WTC11 (cell line): ENCODE results near the gene CAB39.

Experiments used
- JUN ChIP-seq: sonication (generic); formaldehyde crosslinking; IDR thresholded peaks from 2 replicates; pipeline ENCODE4 v1.8.0; 2023; ENCODE audit warnings: mild to moderate bottlenecking, missing genetic modification reagents
- MXD4 ChIP-seq: fragments of 250-450 bp; sonication (Bioruptor Pico); IDR thresholded peaks from 2 replicates; pipeline ENCODE4 v1.8.0; 2021; ENCODE audit warnings: mild to moderate bottlenecking, moderate library complexity, borderline replicate concordance
- SP1 ChIP-seq: sonication (generic); formaldehyde crosslinking; conservative IDR thresholded peaks from 2 replicates; pipeline ENCODE4 v1.8.1; 2022; ENCODE audit warnings: missing genetic modification reagents
- ZNF396 ChIP-seq: fragments of 250-450 bp; sonication (Bioruptor Pico); IDR thresholded peaks from 2 replicates; pipeline ENCODE4 v1.8.0; 2021; ENCODE audit warnings: mild to moderate bottlenecking, moderate library complexity, borderline replicate concordance
- TF ChIP-seq, protein P1 (sequence below): sonication (generic); formaldehyde crosslinking; conservative IDR thresholded peaks from 2 replicates; pipeline ENCODE4 v1.8.1; 2023; ENCODE audit warnings: mild to moderate bottlenecking, low read depth, missing genetic modification reagents, moderate library complexity
- TF ChIP-seq, protein P2 (sequence below): sonication (generic); formaldehyde crosslinking; IDR thresholded peaks from 2 replicates; pipeline ENCODE4 v1.8.0; 2022; ENCODE audit warnings: mild to moderate bottlenecking, missing genetic modification reagents
- TF ChIP-seq, protein P3 (sequence below): fragments of 200-600 bp; IDR thresholded peaks from 2 replicates; pipeline ENCODE4 v1.8.0; 2022; ENCODE audit warnings: antibody characterized with exemption
- TF ChIP-seq, protein P4 (sequence below): sonication (generic); formaldehyde crosslinking; IDR thresholded peaks from 2 replicates; pipeline ENCODE4 v1.8.0; 2022; ENCODE audit warnings: mild to moderate bottlenecking, missing genetic modification reagents
- TF ChIP-seq, protein P5 (sequence below): sonication (generic); formaldehyde crosslinking; IDR thresholded peaks from 2 replicates; pipeline ENCODE4 v1.8.1; 2022; ENCODE audit warnings: mild to moderate bottlenecking, moderate library complexity, missing genetic modification reagents
- TF ChIP-seq, protein P6 (sequence below): sonication (generic); formaldehyde crosslinking; IDR thresholded peaks from 2 replicates; pipeline ENCODE4 v1.8.1; 2022; ENCODE audit warnings: low read depth, missing genetic modification reagents, borderline replicate concordance

DNA sequence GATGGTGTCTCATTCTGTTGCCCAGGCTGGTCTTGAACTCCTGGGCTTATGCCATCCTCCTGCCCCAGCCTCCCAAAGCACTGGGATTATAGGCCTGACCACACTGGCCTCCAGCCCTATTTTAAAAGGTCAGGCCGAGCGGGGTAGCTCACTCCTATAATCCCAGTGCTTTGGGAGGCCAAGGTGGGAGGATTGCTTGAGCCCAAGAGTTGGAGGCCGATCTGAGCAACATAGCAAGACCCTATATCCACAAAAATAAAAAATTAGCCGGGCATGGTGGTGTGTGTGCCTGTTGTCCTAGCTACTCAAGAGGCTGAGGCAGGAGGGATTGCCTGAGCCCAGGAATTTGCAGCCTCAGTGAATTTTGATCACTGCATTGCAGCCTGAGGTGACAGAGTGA, 3.9 kb downstream of the CAB39 start:
- TF ChIP-seq, protein P1, sequence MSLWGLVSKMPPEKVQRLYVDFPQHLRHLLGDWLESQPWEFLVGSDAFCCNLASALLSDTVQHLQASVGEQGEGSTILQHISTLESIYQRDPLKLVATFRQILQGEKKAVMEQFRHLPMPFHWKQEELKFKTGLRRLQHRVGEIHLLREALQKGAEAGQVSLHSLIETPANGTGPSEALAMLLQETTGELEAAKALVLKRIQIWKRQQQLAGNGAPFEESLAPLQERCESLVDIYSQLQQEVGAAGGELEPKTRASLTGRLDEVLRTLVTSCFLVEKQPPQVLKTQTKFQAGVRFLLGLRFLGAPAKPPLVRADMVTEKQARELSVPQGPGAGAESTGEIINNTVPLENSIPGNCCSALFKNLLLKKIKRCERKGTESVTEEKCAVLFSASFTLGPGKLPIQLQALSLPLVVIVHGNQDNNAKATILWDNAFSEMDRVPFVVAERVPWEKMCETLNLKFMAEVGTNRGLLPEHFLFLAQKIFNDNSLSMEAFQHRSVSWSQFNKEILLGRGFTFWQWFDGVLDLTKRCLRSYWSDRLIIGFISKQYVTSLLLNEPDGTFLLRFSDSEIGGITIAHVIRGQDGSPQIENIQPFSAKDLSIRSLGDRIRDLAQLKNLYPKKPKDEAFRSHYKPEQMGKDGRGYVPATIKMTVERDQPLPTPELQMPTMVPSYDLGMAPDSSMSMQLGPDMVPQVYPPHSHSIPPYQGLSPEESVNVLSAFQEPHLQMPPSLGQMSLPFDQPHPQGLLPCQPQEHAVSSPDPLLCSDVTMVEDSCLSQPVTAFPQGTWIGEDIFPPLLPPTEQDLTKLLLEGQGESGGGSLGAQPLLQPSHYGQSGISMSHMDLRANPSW, result no peak
- TF ChIP-seq, protein P2, sequence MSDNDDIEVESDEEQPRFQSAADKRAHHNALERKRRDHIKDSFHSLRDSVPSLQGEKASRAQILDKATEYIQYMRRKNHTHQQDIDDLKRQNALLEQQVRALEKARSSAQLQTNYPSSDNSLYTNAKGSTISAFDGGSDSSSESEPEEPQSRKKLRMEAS (CRISPR knock-in tag), result no peak
- TF ChIP-seq, protein P3, sequence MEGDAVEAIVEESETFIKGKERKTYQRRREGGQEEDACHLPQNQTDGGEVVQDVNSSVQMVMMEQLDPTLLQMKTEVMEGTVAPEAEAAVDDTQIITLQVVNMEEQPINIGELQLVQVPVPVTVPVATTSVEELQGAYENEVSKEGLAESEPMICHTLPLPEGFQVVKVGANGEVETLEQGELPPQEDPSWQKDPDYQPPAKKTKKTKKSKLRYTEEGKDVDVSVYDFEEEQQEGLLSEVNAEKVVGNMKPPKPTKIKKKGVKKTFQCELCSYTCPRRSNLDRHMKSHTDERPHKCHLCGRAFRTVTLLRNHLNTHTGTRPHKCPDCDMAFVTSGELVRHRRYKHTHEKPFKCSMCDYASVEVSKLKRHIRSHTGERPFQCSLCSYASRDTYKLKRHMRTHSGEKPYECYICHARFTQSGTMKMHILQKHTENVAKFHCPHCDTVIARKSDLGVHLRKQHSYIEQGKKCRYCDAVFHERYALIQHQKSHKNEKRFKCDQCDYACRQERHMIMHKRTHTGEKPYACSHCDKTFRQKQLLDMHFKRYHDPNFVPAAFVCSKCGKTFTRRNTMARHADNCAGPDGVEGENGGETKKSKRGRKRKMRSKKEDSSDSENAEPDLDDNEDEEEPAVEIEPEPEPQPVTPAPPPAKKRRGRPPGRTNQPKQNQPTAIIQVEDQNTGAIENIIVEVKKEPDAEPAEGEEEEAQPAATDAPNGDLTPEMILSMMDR, result no peak
- no peak for TF ChIP-seq MXD4 (CRISPR knock-in tag)
- no peak for TF ChIP-seq ZNF396 (CRISPR knock-in tag)
- TF ChIP-seq JUN (CRISPR knock-in tag), result no peak
- TF ChIP-seq, protein P4, sequence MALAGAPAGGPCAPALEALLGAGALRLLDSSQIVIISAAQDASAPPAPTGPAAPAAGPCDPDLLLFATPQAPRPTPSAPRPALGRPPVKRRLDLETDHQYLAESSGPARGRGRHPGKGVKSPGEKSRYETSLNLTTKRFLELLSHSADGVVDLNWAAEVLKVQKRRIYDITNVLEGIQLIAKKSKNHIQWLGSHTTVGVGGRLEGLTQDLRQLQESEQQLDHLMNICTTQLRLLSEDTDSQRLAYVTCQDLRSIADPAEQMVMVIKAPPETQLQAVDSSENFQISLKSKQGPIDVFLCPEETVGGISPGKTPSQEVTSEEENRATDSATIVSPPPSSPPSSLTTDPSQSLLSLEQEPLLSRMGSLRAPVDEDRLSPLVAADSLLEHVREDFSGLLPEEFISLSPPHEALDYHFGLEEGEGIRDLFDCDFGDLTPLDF (CRISPR knock-in tag), result no peak
- TF ChIP-seq, protein P5, sequence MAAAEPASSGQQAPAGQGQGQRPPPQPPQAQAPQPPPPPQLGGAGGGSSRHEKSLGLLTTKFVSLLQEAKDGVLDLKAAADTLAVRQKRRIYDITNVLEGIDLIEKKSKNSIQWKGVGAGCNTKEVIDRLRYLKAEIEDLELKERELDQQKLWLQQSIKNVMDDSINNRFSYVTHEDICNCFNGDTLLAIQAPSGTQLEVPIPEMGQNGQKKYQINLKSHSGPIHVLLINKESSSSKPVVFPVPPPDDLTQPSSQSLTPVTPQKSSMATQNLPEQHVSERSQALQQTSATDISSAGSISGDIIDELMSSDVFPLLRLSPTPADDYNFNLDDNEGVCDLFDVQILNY (CRISPR knock-in tag), result no peak
- no peak for TF ChIP-seq SP1 (CRISPR knock-in tag)
- TF ChIP-seq, protein P6, sequence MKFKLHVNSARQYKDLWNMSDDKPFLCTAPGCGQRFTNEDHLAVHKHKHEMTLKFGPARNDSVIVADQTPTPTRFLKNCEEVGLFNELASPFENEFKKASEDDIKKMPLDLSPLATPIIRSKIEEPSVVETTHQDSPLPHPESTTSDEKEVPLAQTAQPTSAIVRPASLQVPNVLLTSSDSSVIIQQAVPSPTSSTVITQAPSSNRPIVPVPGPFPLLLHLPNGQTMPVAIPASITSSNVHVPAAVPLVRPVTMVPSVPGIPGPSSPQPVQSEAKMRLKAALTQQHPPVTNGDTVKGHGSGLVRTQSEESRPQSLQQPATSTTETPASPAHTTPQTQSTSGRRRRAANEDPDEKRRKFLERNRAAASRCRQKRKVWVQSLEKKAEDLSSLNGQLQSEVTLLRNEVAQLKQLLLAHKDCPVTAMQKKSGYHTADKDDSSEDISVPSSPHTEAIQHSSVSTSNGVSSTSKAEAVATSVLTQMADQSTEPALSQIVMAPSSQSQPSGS (CRISPR knock-in tag), result no peak
